ENCODE data around the gene P2RY14. TPM values are rescaled to one million over a fixed set of nuclear protein-coding genes. Genes with fewer than 3 reads are reported as not detected.
"Not testable (repeated sequence)": the region's sequence is repeated elsewhere in the genome, so short reads cannot be mapped to it uniquely, and the experiment has no call there.

The P2RY14 gene
- total and polyA plus RNA-seq, 7 experiments from 2014 or later = 0.11 to 5.7 (median 0.27) TPM; not detected in 2

DNA sequence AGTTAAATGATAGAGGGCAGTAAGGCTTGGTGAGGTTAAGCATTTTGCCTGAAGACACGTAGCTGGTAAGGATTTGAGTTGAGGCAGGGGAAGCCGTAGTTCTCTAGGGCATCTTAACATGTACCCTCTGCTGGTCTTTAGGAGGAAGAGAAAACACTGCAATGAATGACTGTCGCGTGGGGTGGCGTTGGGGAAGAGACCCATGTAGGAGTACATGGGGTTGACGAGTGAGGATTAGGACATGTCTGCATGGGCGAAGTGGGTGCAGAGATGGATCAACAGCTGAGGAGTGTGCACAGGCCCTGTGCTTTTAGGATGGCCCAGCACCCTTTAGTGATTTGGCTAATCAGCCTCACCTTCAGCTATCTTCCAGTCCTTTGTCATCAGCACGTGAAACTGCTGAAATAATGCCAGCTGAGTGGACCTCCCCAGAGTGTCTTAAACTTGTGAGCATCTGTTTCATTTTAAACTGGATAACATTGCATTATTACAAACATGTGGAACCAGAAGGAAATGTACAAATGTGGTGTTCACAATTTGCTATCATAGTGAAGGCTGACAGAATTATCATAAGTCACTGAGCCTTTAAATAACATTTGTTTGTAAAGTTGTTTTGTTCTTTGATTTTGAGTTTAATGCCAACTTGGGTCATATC, 15.3 kb downstream of the P2RY14 start:
- H3K4me1 ChIP-seq (ENCODE audit: control insufficient read depth in 2 of 2, insufficient read depth in 2 of 2, low read length in 2 of 2) = no peaks in the 10 kb centered on the region
- no peak overlapping the region for H3K4me3 ChIP-seq (ENCODE audit: low read length)
- H3K36me3 ChIP-seq (ENCODE audit: control insufficient read depth in 2 of 3, insufficient read depth in 3 of 3, low read length in 3 of 3) = no peaks in the 10 kb centered on the region
- Mint-ChIP-seq H3K9me3 (no peaks in the 10 kb centered on the region), H3K27ac (no peak overlapping the region), H3K27me3 (peaks cover 0 to 14% (median 10%) of the 10 kb centered on the region in 5 donors), H3K4me1 (peaks cover 0 to 19% (median 2%) of the 10 kb centered on the region in 7 donors), H3K4me3 (no peak overlapping the region), H3K36me3 (peaks cover 0 to 3% (median 0%) of the 10 kb centered on the region in 5 donors)
- DNase-seq (no peak), ATAC-seq (no peak)
- H3K9me3 ChIP-seq (ENCODE audit: control insufficient read depth in 2 of 3, low read length in 3 of 3) = no peaks in the 10 kb centered on the region
- H3K27me3 ChIP-seq (ENCODE audit: control insufficient read depth in 2 of 2, insufficient read depth in 2 of 2, low read length in 2 of 2) = no peaks in the 10 kb centered on the region
- CTCF ChIA-PET = interaction anchor here (1.8 kb wide), 1 partner anchor 95 kb away, joined by 5 read pairs; no protein-coding TSS in a partner anchor
- POLR2A ChIA-PET = interaction anchor here (1.5 kb wide), 1 partner anchor 55 kb away, joined by 3 read pairs; no protein-coding TSS in a partner anchor
- H3K27ac ChIP-seq (ENCODE audit: low read depth, low read length) = no peak overlapping the region
- intact Hi-C loops (cut with micrococcal nuclease) = no loop called here

DNA sequence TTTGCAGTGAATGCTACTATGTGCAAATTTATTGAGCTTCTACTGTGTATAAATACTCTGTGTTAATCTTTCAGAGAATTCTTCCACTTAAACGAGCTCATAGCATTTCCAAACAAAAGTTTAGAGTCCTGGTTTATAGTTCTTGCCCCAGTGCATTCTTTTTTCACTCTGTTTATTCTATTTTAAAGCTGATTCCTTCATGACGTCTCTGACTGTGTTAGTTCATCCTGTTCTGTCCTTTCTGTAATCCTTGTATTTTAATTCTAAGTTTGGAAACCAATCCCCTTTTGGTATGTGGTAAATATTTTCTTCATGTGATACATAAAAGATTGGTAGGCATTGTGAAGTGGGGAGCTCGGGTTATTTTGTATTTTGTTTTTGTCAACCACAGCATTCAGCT, 18.7 kb downstream of the P2RY14 start:
- Mint-ChIP-seq H3K9me3 (no peaks in the 10 kb centered on the region), H3K36me3 (no peaks in the 10 kb centered on the region), H3K4me1 (peaks cover 0 to under 1% (median 0%) of the 10 kb centered on the region in 7 donors), H3K27me3 (peaks cover 0 to 33% (median 10%) of the 10 kb centered on the region in 5 donors), H3K4me3 (no peak overlapping the region), H3K27ac (no peak overlapping the region)
- ChIA-PET POLR2A (no interaction called here), CTCF (no interaction called here)
- Histone ChIP-seq H3K36me3 (ENCODE audit: control insufficient read depth in 2 of 3, insufficient read depth in 3 of 3, low read length in 3 of 3) (no peaks in the 10 kb centered on the region), H3K27ac (ENCODE audit: low read depth, low read length) (no peak overlapping the region), H3K9me3 (ENCODE audit: control insufficient read depth in 2 of 3, low read length in 3 of 3) (no peaks in the 10 kb centered on the region), H3K4me1 (ENCODE audit: control insufficient read depth in 2 of 2, insufficient read depth in 2 of 2, low read length in 2 of 2) (no peaks in the 10 kb centered on the region), H3K4me3 (ENCODE audit: low read length) (no peak overlapping the region), H3K27me3 (ENCODE audit: control insufficient read depth in 2 of 2, insufficient read depth in 2 of 2, low read length in 2 of 2) (no peaks in the 10 kb centered on the region)
- DNase-seq = no peak
- no peak for ATAC-seq
- intact Hi-C loops (cut with micrococcal nuclease) = no loop called here

DNA sequence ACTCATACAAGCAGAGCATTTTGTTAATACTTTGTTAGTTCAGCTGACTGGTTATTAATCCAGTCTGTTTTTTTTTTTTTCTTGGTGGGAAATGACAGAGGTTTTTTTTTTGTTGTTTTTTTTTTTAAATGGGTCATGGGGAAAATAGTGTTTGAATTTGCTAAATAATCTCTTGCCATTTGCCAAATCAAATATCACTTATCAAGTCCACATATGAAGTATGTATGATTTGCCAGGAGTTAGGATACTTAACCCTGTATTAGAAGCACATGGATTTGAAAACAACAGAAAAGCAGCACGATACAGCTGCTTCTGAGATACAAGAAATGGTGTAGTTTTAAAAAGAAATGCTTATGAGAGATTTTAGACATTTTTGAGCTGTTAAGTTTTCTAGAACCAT, 21.6 kb downstream of the P2RY14 start:
- no peaks in the 10 kb centered on the region for H3K4me1 ChIP-seq (ENCODE audit: control insufficient read depth in 2 of 2, insufficient read depth in 2 of 2, low read length in 2 of 2)
- POLR2A ChIA-PET = interaction anchor here (1.0 kb wide), 1 partner anchor 85 kb away, joined by 3 read pairs; no protein-coding TSS in a partner anchor
- no peaks in the 10 kb centered on the region for H3K9me3 ChIP-seq (ENCODE audit: control insufficient read depth in 2 of 3, low read length in 3 of 3)
- Mint-ChIP-seq H3K27ac (no peak overlapping the region), H3K4me1 (no peaks in the 10 kb centered on the region), H3K36me3 (no peaks in the 10 kb centered on the region), H3K4me3 (no peak overlapping the region), H3K9me3 (no peaks in the 10 kb centered on the region), H3K27me3 (peaks cover 0 to 38% (median 10%) of the 10 kb centered on the region in 5 donors)
- H3K4me3 ChIP-seq (ENCODE audit: low read length) = no peak overlapping the region
- ATAC-seq (no peak), DNase-seq (no peak)
- CTCF ChIA-PET = interaction anchor here (1.4 kb wide), 1 partner anchor 29 kb away, joined by 4 read pairs; no protein-coding TSS in a partner anchor
- H3K27ac ChIP-seq (ENCODE audit: low read depth, low read length) = no peak overlapping the region
- intact Hi-C loops (cut with micrococcal nuclease) = no loop called here
- no peaks in the 10 kb centered on the region for H3K36me3 ChIP-seq (ENCODE audit: control insufficient read depth in 2 of 3, insufficient read depth in 3 of 3, low read length in 3 of 3)
- no peaks in the 10 kb centered on the region for H3K27me3 ChIP-seq (ENCODE audit: control insufficient read depth in 2 of 2, insufficient read depth in 2 of 2, low read length in 2 of 2)

DNA sequence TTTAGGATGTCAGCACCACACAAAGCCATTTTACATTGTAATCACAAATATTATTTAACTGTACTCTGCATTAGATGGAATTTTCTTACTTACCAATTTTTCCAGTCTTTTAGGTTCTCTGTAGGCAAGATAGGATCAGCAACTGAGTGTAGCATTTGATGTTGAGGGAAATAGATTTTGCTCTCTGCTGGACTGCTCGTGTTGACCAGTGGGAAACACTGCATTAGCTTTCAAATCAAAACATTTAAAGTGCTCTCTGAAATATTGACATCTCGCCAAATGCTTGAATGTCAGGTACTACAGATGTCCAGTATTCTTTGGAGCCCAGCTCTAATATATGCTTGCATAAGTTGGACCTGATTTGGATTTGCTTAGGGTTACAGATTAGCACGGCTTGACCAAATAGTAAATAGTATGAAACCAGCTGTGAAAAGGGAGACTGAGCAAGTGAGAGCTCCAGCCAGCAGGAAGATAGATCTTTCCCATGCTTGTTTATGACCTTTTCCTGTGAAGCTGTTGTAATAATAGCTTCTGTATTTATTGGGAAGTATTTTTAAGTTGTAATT, 29.5 kb downstream of the P2RY14 start:
- intact Hi-C loops (cut with micrococcal nuclease) = no loop called here
- H3K36me3 Mint-ChIP-seq = peaks cover 0 to 7% (median 0%) of the 10 kb centered on the region in 5 donors
- Histone ChIP-seq H3K36me3 (ENCODE audit: control insufficient read depth in 2 of 3, insufficient read depth in 3 of 3, low read length in 3 of 3) (no peaks in the 10 kb centered on the region), H3K27ac (ENCODE audit: low read depth, low read length) (no peak overlapping the region), H3K4me3 (ENCODE audit: low read length) (no peak overlapping the region), H3K27me3 (ENCODE audit: control insufficient read depth in 2 of 2, insufficient read depth in 2 of 2, low read length in 2 of 2) (no peaks in the 10 kb centered on the region), H3K9me3 (ENCODE audit: control insufficient read depth in 2 of 3, low read length in 3 of 3) (no peaks in the 10 kb centered on the region), H3K4me1 (ENCODE audit: control insufficient read depth in 2 of 2, insufficient read depth in 2 of 2, low read length in 2 of 2) (no peaks in the 10 kb centered on the region)
- DNase-seq (no peak), ATAC-seq (no peak)
- no peak overlapping the region for H3K4me3 Mint-ChIP-seq
- peaks cover 0 to 3% (median 0%) of the 10 kb centered on the region in 11 donors for H3K9me3 Mint-ChIP-seq
- POLR2A ChIA-PET = no interaction called here
- peaks cover 0 to 42% (median 0%) of the 10 kb centered on the region in 5 donors for H3K27me3 Mint-ChIP-seq
- no peak overlapping the region for H3K27ac Mint-ChIP-seq
- CTCF ChIA-PET = no interaction called here
- peaks cover 0 to 4% (median 0%) of the 10 kb centered on the region in 7 donors for H3K4me1 Mint-ChIP-seq

DNA sequence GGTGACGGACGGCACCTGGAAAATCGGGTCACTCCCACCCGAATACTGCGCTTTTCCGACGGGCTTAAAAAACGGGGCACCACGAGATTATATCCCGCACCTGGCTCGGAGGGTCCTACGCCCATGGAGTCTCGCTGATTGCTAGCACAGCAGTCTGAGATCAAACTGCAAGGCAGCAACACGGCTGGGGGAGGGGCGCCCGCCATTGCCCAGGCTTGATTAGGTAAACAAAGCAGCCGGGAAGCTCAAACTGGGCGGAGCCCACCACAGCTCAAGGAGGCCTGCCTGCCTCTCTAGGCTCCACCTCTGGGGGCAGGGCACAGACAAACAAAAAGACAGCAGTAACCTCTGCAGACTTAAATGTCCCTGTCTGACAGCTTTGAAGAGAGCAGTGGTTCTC, 36.3 kb downstream of the P2RY14 start:
- H3K27me3 ChIP-seq (ENCODE audit: control insufficient read depth in 2 of 2, insufficient read depth in 2 of 2, low read length in 2 of 2); H3K27me3 Mint-ChIP-seq; H3K4me3 Mint-ChIP-seq; H3K27ac ChIP-seq (ENCODE audit: low read depth, low read length); intact Hi-C loops (cut with micrococcal nuclease); H3K27ac Mint-ChIP-seq; H3K4me1 ChIP-seq (ENCODE audit: control insufficient read depth in 2 of 2, insufficient read depth in 2 of 2, low read length in 2 of 2); H3K36me3 Mint-ChIP-seq; H3K9me3 Mint-ChIP-seq; POLR2A ChIA-PET; H3K9me3 ChIP-seq (ENCODE audit: control insufficient read depth in 2 of 3, low read length in 3 of 3); H3K4me3 ChIP-seq (ENCODE audit: low read length); H3K4me1 Mint-ChIP-seq; ATAC-seq; DNase-seq; H3K36me3 ChIP-seq (ENCODE audit: control insufficient read depth in 2 of 3, insufficient read depth in 3 of 3, low read length in 3 of 3): not testable (repeated sequence)
- CTCF ChIA-PET = interaction anchor here (0.7 kb wide), 1 partner anchor 74 kb away, joined by 5 read pairs; no protein-coding TSS in a partner anchor

DNA sequence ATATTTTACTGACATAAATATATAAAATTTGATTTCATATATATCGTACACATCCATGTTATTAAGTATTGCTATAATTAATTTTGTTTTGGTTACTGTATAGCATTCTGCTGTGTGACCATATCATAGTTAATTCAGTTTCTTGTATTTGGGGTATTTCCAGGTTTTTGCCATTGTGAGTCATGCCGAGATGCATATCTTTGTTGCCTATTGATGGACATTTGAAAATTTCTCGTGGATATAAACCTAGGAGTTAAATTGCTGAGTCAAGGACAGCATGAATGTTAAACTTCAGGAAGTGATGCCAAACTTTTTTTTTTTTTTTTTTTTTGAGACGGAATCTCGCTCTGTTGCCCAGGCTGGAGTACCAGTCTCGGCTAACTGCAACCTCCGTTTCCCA, 41.6 kb downstream of the P2RY14 start:
- H3K9me3 Mint-ChIP-seq = no peaks in the 10 kb centered on the region
- H3K27me3 ChIP-seq (ENCODE audit: control insufficient read depth in 2 of 2, insufficient read depth in 2 of 2, low read length in 2 of 2) = peaks cover 0 to 4% of the 10 kb centered on the region in 2 donors
- H3K27ac ChIP-seq (ENCODE audit: low read depth, low read length) = no peak overlapping the region
- no peak for DNase-seq
- no peak overlapping the region for H3K27ac Mint-ChIP-seq
- H3K36me3 ChIP-seq (ENCODE audit: control insufficient read depth in 2 of 3, insufficient read depth in 3 of 3, low read length in 3 of 3) = no peaks in the 10 kb centered on the region
- POLR2A ChIA-PET = no interaction called here
- no peak for ATAC-seq
- peaks cover 0 to 8% (median 0%) of the 10 kb centered on the region in 5 donors for H3K36me3 Mint-ChIP-seq
- no peaks in the 10 kb centered on the region for H3K4me1 ChIP-seq (ENCODE audit: control insufficient read depth in 2 of 2, insufficient read depth in 2 of 2, low read length in 2 of 2)
- no peak overlapping the region for H3K4me3 ChIP-seq (ENCODE audit: low read length)
- H3K4me1 Mint-ChIP-seq = peaks cover 0 to 3% (median 0%) of the 10 kb centered on the region in 7 donors
- no peak overlapping the region for H3K4me3 Mint-ChIP-seq
- intact Hi-C loops (cut with micrococcal nuclease) = no loop called here
- peaks cover 0 to 6% (median 0%) of the 10 kb centered on the region in 5 donors for H3K27me3 Mint-ChIP-seq
- CTCF ChIA-PET = no interaction called here
- H3K9me3 ChIP-seq (ENCODE audit: control insufficient read depth in 2 of 3, low read length in 3 of 3) = no peaks in the 10 kb centered on the region

Data from naive thymus-derived CD4-positive, alpha-beta T cell (primary cell).